NCI-H1105 (cell line): ENCODE results near the gene TEX14.
"Not testable (repeated sequence)": the region's sequence is repeated elsewhere in the genome, so short reads cannot be mapped to it uniquely, and the experiment has no call there.

ENCODE experiments used
- DNase-seq: peaks from one replicate; lab custom pipeline; 2025; lab: John Stamatoyannopoulos, UW

Gene TEX14

DNA sequence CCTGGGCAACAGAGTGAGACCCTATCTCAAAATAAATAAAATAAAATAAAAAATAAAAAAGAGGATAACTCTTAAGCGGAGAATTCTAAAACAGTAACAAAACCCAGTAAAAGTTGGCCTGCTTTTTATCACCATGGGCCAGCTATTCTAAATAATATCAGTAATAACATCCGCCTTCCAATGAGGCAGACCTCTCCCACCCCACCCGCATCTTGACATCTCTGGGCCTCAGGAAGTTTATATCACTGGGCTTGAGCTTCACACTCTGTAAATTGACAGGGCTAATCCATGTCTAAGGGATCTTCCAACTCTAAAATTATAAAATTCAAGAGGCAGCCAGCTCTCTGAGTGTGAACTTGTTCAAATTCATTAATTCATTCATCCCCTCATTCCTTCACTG, 94.5 kb downstream of the TEX14 start:
- no peak for DNase-seq

DNA sequence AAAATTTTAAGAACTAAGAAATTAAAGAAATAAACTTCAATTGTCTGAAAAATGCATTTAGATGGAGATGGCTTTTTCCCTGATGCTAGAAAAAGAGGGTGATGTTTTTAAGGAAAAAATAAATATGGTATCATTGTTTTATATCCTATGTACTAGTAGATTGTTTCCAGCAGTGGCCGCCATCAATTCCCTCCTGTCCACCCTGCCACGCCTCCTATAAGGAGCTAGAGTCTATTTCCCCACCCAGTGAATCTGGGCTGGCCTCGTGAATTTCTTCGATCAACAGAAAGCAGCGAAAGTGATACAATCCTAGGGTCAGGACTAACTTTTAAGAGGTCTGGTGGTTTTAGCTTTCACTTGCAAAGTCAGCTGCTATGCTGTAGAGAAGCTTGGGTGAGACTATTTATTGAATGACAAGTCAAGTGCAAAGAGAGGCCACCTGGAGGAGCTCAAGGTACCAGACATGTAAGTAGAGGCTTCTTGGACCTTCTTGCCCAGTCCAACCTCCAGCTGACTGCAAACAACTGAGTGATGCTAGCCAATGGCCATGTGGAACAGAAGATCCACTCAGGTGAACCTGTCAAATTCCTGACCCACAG, 96.6 kb downstream of the TEX14 start:
- DNase-seq, result no peak

- DNase-seq, result no peak
These were observed 98.7 kb downstream of the TEX14 start for GRCh38 chr17:58593123-58593522.

DNA sequence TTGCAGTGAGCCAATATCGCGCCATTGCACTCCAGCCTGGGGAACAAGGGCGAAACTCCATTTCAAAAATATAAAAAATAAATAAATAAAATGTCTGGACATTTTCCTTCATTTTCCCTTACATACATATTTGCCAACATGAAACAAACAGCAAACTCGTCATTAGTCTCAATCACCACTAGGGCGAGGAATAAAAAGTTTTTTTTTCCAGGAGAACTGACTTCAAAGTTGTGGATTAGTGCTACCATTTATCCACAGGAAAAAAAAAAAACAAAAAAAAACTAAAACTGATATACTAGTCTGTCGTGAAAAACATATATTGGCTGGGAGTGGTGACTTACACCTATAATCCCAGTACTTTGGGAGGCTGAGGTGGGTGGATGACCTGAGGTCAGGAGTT, 100.4 kb downstream of the TEX14 start:
- DNase-seq, result no peak

GRCh38 chr17:58590377-58590776, 101.5 kb downstream of the TEX14 start:
- no peak for DNase-seq

- peak; percentile 23 for DNase-seq
These were observed 104.1 kb downstream of the TEX14 start for GRCh38 chr17:58587713-58588117.

DNA sequence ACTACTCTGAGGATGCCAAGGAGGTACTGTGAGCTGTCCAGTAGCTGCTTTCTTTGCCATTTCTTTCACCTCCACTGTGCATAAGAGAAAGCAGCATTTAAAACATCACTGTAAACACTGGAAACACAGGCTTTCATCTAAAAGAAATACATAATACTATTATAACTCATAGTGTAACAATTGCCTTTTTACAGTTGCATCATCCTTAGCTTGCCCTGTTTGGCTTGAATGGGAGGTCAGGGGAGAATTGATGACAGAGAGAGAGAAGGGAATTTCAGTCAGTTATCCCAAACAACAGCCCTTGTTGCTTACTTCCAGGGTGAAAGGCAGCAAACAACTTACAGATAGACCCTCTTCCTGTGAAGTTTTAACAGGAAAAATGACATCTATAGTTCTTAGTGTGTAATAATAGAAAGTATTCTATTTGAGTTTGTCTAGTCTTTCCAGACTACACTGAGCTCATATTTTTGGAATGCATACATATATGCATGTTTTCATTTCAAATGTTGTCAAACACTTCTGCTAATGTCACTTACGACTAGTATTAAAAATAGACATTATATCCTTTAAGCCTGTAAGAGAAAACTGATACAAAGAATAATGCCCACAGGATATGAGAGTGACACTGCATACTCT, 105.7 kb downstream of the TEX14 start:
- no peak for DNase-seq

DNA sequence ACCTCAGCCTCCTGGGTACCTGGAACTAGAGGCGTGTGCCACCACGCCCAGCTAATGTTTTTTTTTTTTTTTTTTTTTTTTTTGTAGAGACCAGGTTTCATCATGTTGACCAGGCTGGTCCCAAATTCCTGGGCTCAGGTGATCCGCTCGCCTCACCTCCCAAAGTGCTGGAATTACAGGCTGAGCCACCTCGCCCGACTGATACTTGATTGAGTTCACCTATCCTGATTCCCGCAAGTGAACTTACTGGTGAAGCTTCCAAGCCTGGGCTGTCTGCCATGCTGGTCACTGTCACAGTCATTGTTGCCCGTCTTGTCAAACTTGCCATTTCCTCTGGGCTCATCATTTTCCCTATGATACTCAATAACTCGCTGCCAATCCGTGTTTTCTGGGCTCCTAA, 106.3 kb downstream of the TEX14 start:
- DNase-seq, result no peak

DNA sequence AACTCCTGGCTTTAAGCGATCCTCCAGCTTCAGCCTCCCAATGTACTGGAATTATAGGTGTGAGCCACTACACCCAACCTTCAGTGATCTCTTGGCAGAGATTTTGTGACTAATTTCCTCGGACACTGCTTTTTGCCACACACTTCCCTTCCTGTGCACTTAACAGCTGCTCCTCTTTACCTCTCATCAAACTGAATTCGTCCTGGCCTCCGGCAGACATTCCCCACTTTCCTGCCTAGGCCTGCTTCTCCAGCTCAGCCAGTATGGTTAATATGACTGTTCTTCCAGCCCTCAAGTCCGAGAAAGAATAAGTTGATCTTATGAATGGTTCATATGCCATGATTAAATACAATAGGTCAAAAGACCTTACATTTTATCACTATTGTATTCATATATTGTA, 108.4 kb downstream of the TEX14 start:
- DNase-seq, result no peak

- DNase-seq, result not testable (repeated sequence)
These were observed 109.1 kb downstream of the TEX14 start for GRCh38 chr17:58582718-58583117.

- no peak for DNase-seq
These were observed 111.2 kb downstream of the TEX14 start for GRCh38 chr17:58580671-58581070.

- DNase-seq, result peak; percentile 27
These were observed 114.1 kb downstream of the TEX14 start for GRCh38 chr17:58577696-58578095.

DNA sequence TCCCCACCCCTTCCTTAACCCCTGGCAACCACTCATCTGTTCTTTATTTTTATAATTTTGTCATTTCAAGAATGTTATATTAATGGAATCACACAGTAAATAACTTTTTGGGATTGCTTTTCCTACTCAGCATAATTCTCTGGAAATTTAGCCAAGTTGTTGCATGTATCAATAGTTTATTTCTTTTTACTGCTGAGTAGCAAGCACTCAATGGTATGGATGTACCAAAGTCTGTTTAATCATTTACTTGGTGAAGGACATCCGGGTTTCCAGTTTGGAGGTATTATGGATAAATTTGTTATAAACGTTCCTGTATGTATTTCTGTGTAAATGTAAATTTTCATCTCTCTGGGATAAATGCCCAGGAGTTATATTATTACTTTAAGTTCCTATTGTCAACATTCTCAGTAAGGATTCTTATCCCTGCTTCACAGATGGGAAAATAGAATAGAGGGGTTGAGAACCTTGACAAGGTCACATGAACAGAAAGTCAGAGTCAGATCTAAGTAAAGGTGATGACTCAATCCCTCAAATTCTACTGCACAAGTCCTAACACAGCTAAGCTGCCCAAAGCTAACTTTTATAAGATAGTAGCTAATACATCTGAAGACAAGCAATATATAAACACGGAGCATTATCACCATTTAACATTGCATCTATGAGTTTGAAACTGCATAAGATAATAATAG, 115.0 kb downstream of the TEX14 start:
- no peak for DNase-seq

DNA sequence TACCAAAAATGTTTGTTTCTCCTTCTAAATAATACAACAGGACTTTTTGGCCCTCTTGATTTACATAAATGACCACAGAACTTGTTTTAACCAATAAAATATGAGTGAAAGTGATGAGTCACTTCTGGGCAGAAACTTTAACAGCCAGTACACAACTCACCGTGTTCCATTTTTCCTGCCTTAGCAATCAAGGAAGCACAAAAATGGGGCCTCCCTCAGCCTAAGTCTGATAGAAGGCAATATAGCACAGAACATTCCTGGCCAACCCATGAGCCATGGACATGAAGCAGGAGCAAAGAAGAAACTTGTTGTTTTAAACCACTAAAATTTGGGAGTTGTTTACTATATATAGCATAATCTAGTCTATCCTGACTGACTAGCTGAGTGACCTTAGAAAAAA, 116.3 kb downstream of the TEX14 start:
- no peak for DNase-seq

DNA sequence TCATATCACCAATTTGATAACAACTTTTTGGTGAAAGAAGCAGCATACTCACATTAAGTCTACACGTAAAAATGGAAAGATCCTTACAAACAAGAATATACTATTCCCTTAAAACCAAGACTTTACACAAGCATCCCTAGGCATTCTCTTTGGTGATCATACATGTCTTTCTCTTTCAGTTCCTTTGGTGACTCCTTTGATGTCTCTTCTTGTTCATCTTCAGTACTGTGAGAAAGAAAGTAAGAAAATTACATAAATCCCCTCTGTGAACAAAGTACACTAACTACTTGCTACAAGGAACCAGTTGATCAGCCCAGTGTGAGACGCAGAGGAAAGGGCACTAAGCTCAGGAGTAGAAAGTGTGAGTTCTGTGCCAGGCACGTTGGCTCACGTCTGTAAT, 117.8 kb downstream of the TEX14 start:
- no peak for DNase-seq

- no peak for DNase-seq
These were observed 119.0 kb downstream of the TEX14 start for GRCh38 chr17:58572846-58573245.

GRCh38 chr17:58570758-58571157, 121.1 kb downstream of the TEX14 start:
- no peak for DNase-seq

DNA sequence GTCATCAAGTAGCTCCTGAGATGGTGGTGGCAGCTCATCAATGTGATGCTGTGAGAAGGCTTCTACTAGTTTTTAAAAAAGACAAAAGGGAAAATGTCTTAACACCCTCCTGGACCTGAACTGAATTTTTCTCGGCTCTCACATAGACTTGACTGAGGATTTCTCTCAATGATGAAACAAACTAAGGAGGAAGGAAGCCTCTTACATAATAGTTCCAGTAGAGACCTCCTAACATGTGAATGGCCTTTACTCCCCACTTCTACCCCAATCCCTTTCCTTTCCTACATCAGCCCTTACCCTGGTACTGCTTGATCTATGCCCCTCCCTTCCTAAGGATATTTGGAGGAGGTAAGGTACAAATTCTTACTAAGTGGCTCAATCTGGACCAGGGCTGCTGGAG, 122.6 kb downstream of the TEX14 start:
- DNase-seq, result no peak

DNA sequence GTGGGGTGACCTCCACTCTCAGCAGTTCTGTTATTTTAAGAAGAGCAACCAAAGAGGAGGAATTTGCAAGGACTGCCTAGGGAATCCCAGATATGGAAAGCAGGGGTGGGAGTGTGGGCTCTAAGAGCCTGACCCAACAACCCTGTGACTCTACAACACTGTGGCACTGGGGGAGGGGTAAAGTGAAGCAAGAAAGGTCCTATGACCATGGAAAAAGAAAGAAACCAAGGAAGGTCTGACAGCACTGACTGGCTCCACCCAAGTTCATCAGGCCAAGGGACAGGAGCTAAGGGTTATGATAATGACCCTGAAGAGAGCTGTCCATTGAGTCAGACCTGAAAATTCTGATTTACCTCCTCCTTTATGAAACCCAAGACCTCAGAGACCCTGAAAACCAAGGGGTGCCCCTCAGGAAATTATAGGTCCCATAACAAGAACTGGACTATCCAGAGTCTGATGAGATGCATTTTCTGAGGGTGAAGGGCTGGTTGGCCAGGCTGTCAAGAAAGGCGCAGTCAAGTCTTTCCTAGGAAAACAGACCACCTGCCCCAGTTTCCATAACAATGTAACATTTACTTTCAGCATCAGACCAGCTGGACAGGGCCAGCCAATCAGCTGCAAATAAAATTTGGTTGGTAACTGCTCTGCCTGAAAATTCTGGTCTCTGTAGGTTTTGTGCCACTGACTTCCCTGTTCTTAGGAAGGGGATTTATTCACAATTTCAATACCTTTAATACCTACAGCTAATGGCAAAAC, 123.6 kb downstream of the TEX14 start:
- DNase-seq, result no peak

GRCh38 chr17:58565389-58566311, 126.2 kb downstream of the TEX14 start:
- DNase-seq, result no peak

DNA sequence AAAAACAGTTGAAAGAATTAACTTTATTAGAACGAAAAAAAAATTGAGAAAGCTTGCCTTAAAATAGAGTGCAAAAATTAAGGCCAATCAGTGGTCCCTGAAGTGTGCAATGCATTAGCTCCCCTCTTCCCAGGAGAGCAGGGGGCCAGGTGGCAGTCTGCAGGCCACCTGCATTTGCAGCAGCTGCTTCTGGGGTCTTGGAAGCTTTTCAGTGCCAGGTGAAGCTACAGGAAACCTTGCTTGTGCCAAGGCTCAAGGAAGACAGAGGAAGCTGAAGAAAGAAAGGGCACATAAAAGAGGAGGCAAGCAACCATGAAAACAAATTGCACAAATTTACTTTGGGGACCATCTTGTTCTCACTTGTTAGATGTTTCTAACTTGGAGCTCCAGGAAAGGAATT, 126.9 kb downstream of the TEX14 start:
- no peak for DNase-seq

GRCh38 chr17:58564243-58564642, 127.6 kb downstream of the TEX14 start:
- no peak for DNase-seq
